ENCODE measurements around the gene ANKRD49. TPM values are rescaled to one million over a fixed set of nuclear protein-coding genes. Genes with fewer than 3 reads are reported as not detected.

ANKRD49 gene
- total and polyA plus RNA-seq, 2 of the 4 experiments (the other 2 are of a cell fraction), result 7.2 to 10.4 TPM

- TF ChIP-seq RFX5 (IDR thresholded peaks at IDR 0.05; ENCODE audit: low read depth, low read length), result no peak
- TF ChIP-seq POLR2A (IDR thresholded peaks at IDR 0.05; ENCODE audit: low read depth, low read length), result no peak
These were observed 40.2 kb downstream of the ANKRD49 start (continued) for GRCh38 chr11:94533696-94534630.

GRCh38 chr11:94536386-94536785, 42.6 kb downstream of the ANKRD49 start:
- Histone ChIP-seq H3K27ac (ENCODE audit: insufficient read depth, low read length) (no peak overlapping the region), H4K20me1 (ENCODE audit: insufficient read depth, low read length) (no peaks in the 10 kb centered on the region), H2BK5ac (ENCODE audit: low read depth, low read length, poor library complexity, severe bottlenecking) (no peak overlapping the region), H3K4ac (ENCODE audit: low read depth, low read length) (no peak overlapping the region), H4K5ac (ENCODE audit: low read depth, low read length) (no peak overlapping the region), H3K9ac (ENCODE audit: low read depth, low read length) (no peak overlapping the region), H4K91ac (ENCODE audit: insufficient read depth, low read depth, low read length) (no peak overlapping the region), H3K4me1 (ENCODE audit: control insufficient read depth, insufficient read depth, low read length) (peaks cover 3% of the 10 kb centered on the region), H3K14ac (replicated peaks; ENCODE audit: low read depth, low read length) (no peak overlapping the region), H3K56ac (ENCODE audit: extremely low read depth, insufficient read depth, low read length) (no peak overlapping the region), H3K4me2 (ENCODE audit: low read depth, low read length) (no peak overlapping the region), H3K18ac (ENCODE audit: low read depth, low read length) (no peak overlapping the region), H3K4me3 (ENCODE audit: insufficient read depth, low read depth, low read length) (no peak overlapping the region), H2AK9ac (replicated peaks; ENCODE audit: low read depth, low read length, poor library complexity) (no peak overlapping the region), H2BK15ac (ENCODE audit: low read depth, low read length) (no peak overlapping the region), H4K8ac (ENCODE audit: low read depth in 2 of 2, low read length in 2 of 2) (no peak overlapping the region), H2BK120ac (ENCODE audit: low read depth, low read length) (no peak overlapping the region), H3K36me3 (ENCODE audit: control insufficient read depth, insufficient read depth, low read length) (no peaks in the 10 kb centered on the region), H3K9me1 (ENCODE audit: insufficient read depth, low read length) (0 out of 2 replicates have a peak, but pooled peaks cover 3% of the 10 kb centered on the region), H3K27me3 (ENCODE audit: control insufficient read depth, insufficient read depth, low read length) (peaks cover 5% of the 10 kb centered on the region; the same call in 1 of the 2 replicates), H2BK20ac (ENCODE audit: low read depth, low read length) (no peak overlapping the region), H2AFZ (replicated peaks; ENCODE audit: low read length, poor library complexity) (no peak overlapping the region), H2AK5ac (ENCODE audit: low read depth, low read length) (no peak overlapping the region), H3K23ac (ENCODE audit: low read depth, low read length) (no peak overlapping the region), H3K9me3 (ENCODE audit: control insufficient read depth, insufficient read depth, low read length) (no peaks in the 10 kb centered on the region), H3K79me1 (ENCODE audit: low read depth in 1 of 2, low read length in 2 of 2) (no peaks in the 10 kb centered on the region)
- DNase-seq (no peak), ATAC-seq (ENCODE audit: low read depth) (no peak)
- dilution Hi-C loops (cut with HindIII; ENCODE audit: low sequenced_read_pairs, unreplicated experiment), result no loop called here
- intact Hi-C loops (cut with micrococcal nuclease), result no loop called here
- ChIA-PET POLR2A (ENCODE audit: unreplicated experiment) (no interaction called here), CTCF (interaction anchor here (0.6 kb wide), 1 partner anchor 528 kb away, joined by 5 read pairs; no protein-coding TSS in a partner anchor)
- BruUV-seq (replicated peaks), result no TSS peak
- in situ Hi-C loops (cut with MboI; ENCODE audit: low sequenced_read_pairs), result no loop called here
- no peak for TF ChIP-seq MAZ (IDR thresholded peaks at IDR 0.05; ENCODE audit: borderline replicate concordance, low read depth, low read length)
- TF ChIP-seq BHLHE40 (IDR thresholded peaks at IDR 0.05; ENCODE audit: low read depth, low read length), result no peak
- TF ChIP-seq POLR2A (IDR thresholded peaks at IDR 0.05; ENCODE audit: low read depth, low read length), result no peak
- TF ChIP-seq CTCF (conservative IDR thresholded peaks at IDR 0.05; ENCODE audit: low read depth, low read length), result no peak
- TF ChIP-seq RFX5 (IDR thresholded peaks at IDR 0.05; ENCODE audit: low read depth, low read length), result no peak
- no peak for TF ChIP-seq RCOR1 (IDR thresholded peaks at IDR 0.05; ENCODE audit: insufficient replicate concordance, low read length)
- TF ChIP-seq SMC3 (IDR thresholded peaks at IDR 0.05; ENCODE audit: low read depth, low read length), result no peak
- TF ChIP-seq MAFK (IDR thresholded peaks at IDR 0.05; ENCODE audit: low read depth, low read length), result no peak
- no peak for TF ChIP-seq MXI1 (IDR thresholded peaks at IDR 0.05; ENCODE audit: borderline replicate concordance, low read depth, low read length)
- no peak for TF ChIP-seq CHD1 (IDR thresholded peaks at IDR 0.05; ENCODE audit: low read depth, low read length)
- TF ChIP-seq CEBPB (IDR thresholded peaks at IDR 0.05; ENCODE audit: low read depth, low read length), result no peak

Data from IMR-90 (cell line).